Activated effector memory CD4-positive, alpha-beta T cell treated with anti-CD3 and anti-CD28 coated beads, Interleukin-2, amount 50 U/mL, for 16 hours (primary cell): Measurements from ENCODE around the gene MTUS2.

ENCODE experiments used
- DNase-seq: peaks from one replicate; pipeline ENCODE4 v3.0.0-alpha.2; 2020

The MTUS2 gene

GRCh38 chr13:29046588-29046987 lies 226.4 kb downstream of the MTUS2 start:
- no peak for DNase-seq

- DNase-seq: no peak
Measured at GRCh38 chr13:29049524-29049923, 229.4 kb downstream of the MTUS2 start.

GRCh38 chr13:29050719-29051118 lies 230.6 kb downstream of the MTUS2 start:
- no peak for DNase-seq

GRCh38 chr13:29059800-29060199 lies 239.7 kb downstream of the MTUS2 start:
- no peak for DNase-seq

GRCh38 chr13:29065142-29065541 lies 245.0 kb downstream of the MTUS2 start:
- DNase-seq: no peak

GRCh38 chr13:29067306-29067945 lies 247.3 kb downstream of the MTUS2 start:
- DNase-seq: no peak

GRCh38 chr13:29073755-29074154 lies 253.6 kb downstream of the MTUS2 start:
- DNase-seq: no peak

GRCh38 chr13:29077051-29077813 lies 257.1 kb downstream of the MTUS2 start:
- no peak for DNase-seq

GRCh38 chr13:29081036-29081435 lies 260.9 kb downstream of the MTUS2 start:
- no peak for DNase-seq

- no peak for DNase-seq
Measured at GRCh38 chr13:29081697-29082440, 261.7 kb downstream of the MTUS2 start.

- no peak for DNase-seq
Measured at GRCh38 chr13:29099781-29100406, 279.8 kb downstream of the MTUS2 start.

GRCh38 chr13:29100758-29101157 lies 280.6 kb downstream of the MTUS2 start:
- no peak for DNase-seq

- no peak for DNase-seq
Measured at GRCh38 chr13:29101409-29101808, 281.3 kb downstream of the MTUS2 start.

- DNase-seq: no peak
Measured at GRCh38 chr13:29101905-29102304, 281.8 kb downstream of the MTUS2 start.

GRCh38 chr13:29103065-29103800 lies 283.1 kb downstream of the MTUS2 start:
- DNase-seq: no peak

- DNase-seq: no peak
Measured at GRCh38 chr13:29104461-29104860, 284.3 kb downstream of the MTUS2 start.

- no peak for DNase-seq
Measured at GRCh38 chr13:29105779-29106178, 285.6 kb downstream of the MTUS2 start.

- DNase-seq: no peak
Measured at GRCh38 chr13:29106651-29107050, 286.5 kb downstream of the MTUS2 start.

GRCh38 chr13:29108068-29108786 lies 288.1 kb downstream of the MTUS2 start:
- no peak for DNase-seq

GRCh38 chr13:29109987-29110386 lies 289.8 kb downstream of the MTUS2 start:
- no peak for DNase-seq

GRCh38 chr13:29111446-29111845 lies 291.3 kb downstream of the MTUS2 start:
- no peak for DNase-seq

- no peak for DNase-seq
Measured at GRCh38 chr13:29115842-29116241, 295.7 kb downstream of the MTUS2 start.
